Panc1 (cell line): ENCODE results near the gene ZNF318. TPM values are rescaled to one million over a fixed set of nuclear protein-coding genes. Genes with fewer than 3 reads are reported as not detected.

Source experiments
- ATAC-seq: fragments of 200-7000 bp; cut with Tn5 transposase; 2 replicates; pipeline ENCODE4 v1.9.1; 2020; ENCODE audit warnings: mild to moderate bottlenecking, moderate library complexity
- BruUV-seq: library from RNA; stranded (reverse); fragments of 400-500 nt; replicated peaks from 2 replicates; lab custom pipeline; 2021; lab: Mats Ljungman, UMichigan
- CTCF ChIA-PET: fragments of 300-600 bp; sonication (Branson Sonifier 250); formaldehyde crosslinking; loops from one replicate; lab custom pipeline; 2022; ENCODE audit warnings: antibody characterized with exemption; lab: Charles Lee
- POLR2A ChIA-PET: fragments of 300-600 bp; sonication (Branson Sonifier 250); formaldehyde crosslinking; loops from one replicate; lab custom pipeline; 2022; ENCODE audit warnings: antibody characterized with exemption; lab: Charles Lee
- DNase-seq: peaks from one replicate; pipeline ENCODE4 v3.0.0-alpha.2; 2010; ENCODE audit warnings: low read depth, low spot score
- H3K27ac ChIP-seq: 2 replicates; pipeline ENCODE4 v1.5.1; 2011; ENCODE audit warnings: mild to moderate bottlenecking, low read length, inconsistent platforms
- H3K27me3 ChIP-seq: fragments of 200-500 bp; sonication (Bioruptor generic); 2 replicates; pipeline ENCODE4 v1.6.0; 2014; ENCODE audit warnings: low read length, inconsistent platforms; ENCODE audit not compliant: control insufficient read depth, insufficient read depth
- H3K36me3 ChIP-seq: fragments of 200-500 bp; sonication (Bioruptor generic); 2 replicates; pipeline ENCODE4 v1.5.1; 2014; ENCODE audit warnings: inconsistent platforms, mild to moderate bottlenecking, low read length, moderate library complexity; ENCODE audit not compliant: control insufficient read depth, insufficient read depth
- H3K4me1 ChIP-seq: 2 replicates; pipeline ENCODE4 v1.5.1; 2011; ENCODE audit warnings: inconsistent platforms, mild to moderate bottlenecking, low read length, moderate library complexity; ENCODE audit not compliant: control insufficient read depth, insufficient read depth
- H3K4me3 ChIP-seq, 2 experiments: 2 replicates each; pipeline ENCODE4 v1.5.1; 2011 to 2012; ENCODE audit warnings: low read depth in 2 of 2, low read length in 2 of 2, mild to moderate bottlenecking in 2 of 2, inconsistent platforms in 1 of 2, moderate library complexity in 1 of 2
- H3K9me3 ChIP-seq: fragments of 200-500 bp; sonication (Bioruptor generic); 2 replicates; pipeline ENCODE4 v1.5.1; 2014; ENCODE audit warnings: low read depth, mild to moderate bottlenecking, inconsistent platforms, low read length, moderate library complexity; ENCODE audit not compliant: control insufficient read depth, insufficient read depth
- CTCF ChIP-seq: fragments of 450-650 bp; IDR thresholded peaks from 2 replicates; pipeline ENCODE4 v1.5.1; 2017; ENCODE audit warnings: mild to moderate bottlenecking
- POLR2AphosphoS5 ChIP-seq: IDR thresholded peaks from 2 replicates; pipeline ENCODE4 v1.6.1; 2012; ENCODE audit warnings: mild to moderate bottlenecking, low read depth, low read length, moderate library complexity
- REST ChIP-seq, 2 experiments: IDR thresholded peaks; 2 replicates each; pipeline ENCODE4 v1.6.1; 2011 to 2012; ENCODE audit warnings: low read depth in 2 of 2, control low read depth in 1 of 2, low read length in 1 of 2, mild to moderate bottlenecking in 1 of 2, moderate library complexity in 1 of 2; ENCODE audit not compliant: insufficient read depth in 1 of 2
- SIN3A ChIP-seq: IDR thresholded peaks from 2 replicates; pipeline ENCODE4 v1.6.1; 2012; ENCODE audit warnings: low read depth, mild to moderate bottlenecking, low read length, moderate library complexity, borderline replicate concordance; ENCODE audit not compliant: insufficient read depth
- in situ Hi-C: cut with HindIII; loops from 2 replicates; pipeline ENCODE4 v1.10.0; 2016; ENCODE audit warnings: low sequenced_read_pairs, low pct_unique_long_range_greater_than_20kb
- intact Hi-C: fragments of 100-400 bp; cut with micrococcal nuclease; formaldehyde crosslinking; loops from one replicate; pipeline ENCODE4 v1.10.0; 2022; ENCODE audit not compliant: unreplicated experiment
- total RNA-seq: library from RNA; stranded (reverse); gene quantifications from one replicate; pipeline ENCODE4 v1.2.1, GENCODE V29; 2021; ENCODE audit not compliant: unreplicated experiment

The ZNF318 gene
- total RNA-seq, 1 experiment from 2014 or later, result 28.0 TPM

- BruUV-seq, result no TSS peak
- intact Hi-C loops (no loop called here), in situ Hi-C loops (no loop called here)
- POLR2A ChIA-PET, result no interaction called here
- Histone ChIP-seq H3K27me3 (no peaks in the 10 kb centered on the region; the same call in 1 of the 2 replicates), H3K4me3 (no peak overlapping the region), H3K36me3 (no peaks in the 10 kb centered on the region), H3K9me3 (no peaks in the 10 kb centered on the region), H3K4me1 (no peaks in the 10 kb centered on the region; the same call in 1 of the 2 replicates), H3K27ac (no peak overlapping the region)
- no peak for ATAC-seq
- CTCF ChIA-PET, result no interaction called here
- DNase-seq, result no peak
- TF ChIP-seq REST (IDR thresholded peaks at IDR 0.05; ENCODE audit: insufficient read depth in 1 of 2, low read depth in 2 of 2, low read length in 1 of 2), result no peak
- TF ChIP-seq CTCF, result no peak
- no peak for TF ChIP-seq SIN3A
- TF ChIP-seq POLR2AphosphoS5, result no peak
Measured at GRCh38 chr6:43286456-43286979, 82.9 kb downstream of the ZNF318 start.

Other genes starting within 250 kb of the ZNF318 start
- gene SRF, start 198.4 kb downstream of the ZNF318 start, total RNA-seq, result 48.9 TPM
- 54.3 TPM for gene CUL9, start 187.5 kb downstream of the ZNF318 start, total RNA-seq
- gene DNPH1, start 140.2 kb downstream of the ZNF318 start, total RNA-seq, result 67.3 TPM
- gene TTBK1, start 126.2 kb downstream of the ZNF318 start, total RNA-seq, result 0.10 TPM
- gene SLC22A7, start 71.4 kb downstream of the ZNF318 start, total RNA-seq, result not detected
- 0.64 TPM for gene CRIP3, start 60.8 kb downstream of the ZNF318 start, total RNA-seq
- 52.7 TPM for gene ABCC10, start 57.9 kb upstream of the ZNF318 start, total RNA-seq
- 19.1 TPM for gene DLK2, start 85.9 kb upstream of the ZNF318 start, total RNA-seq
- gene TJAP1, start 107.9 kb upstream of the ZNF318 start, total RNA-seq, result 42.7 TPM
- gene LRRC73, start 140.7 kb upstream of the ZNF318 start, total RNA-seq, result 2.9 TPM
- gene YIPF3, start 147.3 kb upstream of the ZNF318 start, total RNA-seq, result 81.8 TPM
- gene POLR1C, start 147.4 kb upstream of the ZNF318 start, total RNA-seq, result 65.1 TPM
- gene XPO5, start 206.4 kb upstream of the ZNF318 start, total RNA-seq, result 86.4 TPM
- 28.4 TPM for gene POLH, start 206.5 kb upstream of the ZNF318 start, total RNA-seq